Embryonic facial prominence (tissue), 1 donor: ENCODE data around the gene COPE.

Experiments used
- DNase-seq: peaks from one replicate; pipeline ENCODE4 v3.0.0-alpha.2; 2016; ENCODE audit errors: extremely low spot score

COPE gene

DNA sequence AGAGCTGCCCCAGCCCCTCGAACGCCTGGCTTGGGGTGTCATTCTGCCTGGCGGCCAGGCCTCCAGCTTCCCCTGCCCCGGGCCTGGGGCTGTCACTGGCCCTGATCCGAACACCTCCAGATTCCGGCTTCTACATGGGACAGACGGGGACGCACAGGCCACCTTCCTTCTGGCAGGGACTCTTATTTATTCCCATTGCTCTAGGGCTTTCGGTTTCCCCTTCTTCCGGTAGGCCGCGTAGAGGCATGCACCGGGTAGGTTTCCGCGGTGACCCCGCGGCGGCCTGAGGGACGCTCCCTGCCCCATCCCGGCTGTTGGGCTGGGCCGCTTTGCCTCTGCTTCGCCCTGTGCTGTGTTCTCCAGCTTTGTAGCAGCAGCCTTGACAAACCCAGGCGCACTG, 51.4 kb downstream of the COPE start:
- no peak for DNase-seq

DNA sequence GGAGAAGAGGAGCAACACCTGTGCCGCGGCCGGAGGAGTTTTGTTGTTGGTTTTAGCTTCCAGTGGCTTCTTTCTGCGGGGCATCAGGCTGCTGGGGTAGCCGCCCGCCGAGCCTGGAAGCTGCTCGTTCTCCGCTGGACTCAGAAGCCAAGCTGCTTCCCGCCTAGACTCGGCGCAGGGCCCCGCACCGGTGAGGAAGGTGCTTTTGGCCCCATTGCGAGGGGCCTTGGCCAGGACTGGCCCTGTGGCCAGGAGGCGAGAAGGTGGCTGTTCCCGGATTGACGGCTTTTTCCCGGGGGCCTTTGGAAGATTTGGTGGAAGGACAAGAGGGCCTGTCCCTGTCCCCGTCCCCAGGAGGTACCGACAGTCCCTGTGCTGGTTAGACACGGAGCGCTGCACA, 52.0 kb downstream of the COPE start:
- no peak for DNase-seq

DNA sequence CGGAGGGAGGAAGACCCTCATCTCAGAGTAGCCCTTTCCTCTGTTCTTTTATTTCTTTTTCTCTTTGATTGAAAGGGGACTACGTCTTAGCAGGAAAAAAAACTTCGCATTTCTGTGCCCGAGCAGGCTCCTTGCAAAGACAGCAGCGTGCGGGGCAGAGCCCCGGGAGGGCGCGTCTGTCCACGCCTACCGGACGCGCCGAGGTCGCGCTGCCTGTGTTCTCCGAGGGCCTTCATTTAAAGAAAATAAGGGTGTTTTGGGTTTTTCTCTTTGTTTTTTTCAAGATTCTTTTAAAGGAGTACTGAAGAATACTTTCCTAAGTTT, 52.4 kb downstream of the COPE start:
- no peak for DNase-seq

DNA sequence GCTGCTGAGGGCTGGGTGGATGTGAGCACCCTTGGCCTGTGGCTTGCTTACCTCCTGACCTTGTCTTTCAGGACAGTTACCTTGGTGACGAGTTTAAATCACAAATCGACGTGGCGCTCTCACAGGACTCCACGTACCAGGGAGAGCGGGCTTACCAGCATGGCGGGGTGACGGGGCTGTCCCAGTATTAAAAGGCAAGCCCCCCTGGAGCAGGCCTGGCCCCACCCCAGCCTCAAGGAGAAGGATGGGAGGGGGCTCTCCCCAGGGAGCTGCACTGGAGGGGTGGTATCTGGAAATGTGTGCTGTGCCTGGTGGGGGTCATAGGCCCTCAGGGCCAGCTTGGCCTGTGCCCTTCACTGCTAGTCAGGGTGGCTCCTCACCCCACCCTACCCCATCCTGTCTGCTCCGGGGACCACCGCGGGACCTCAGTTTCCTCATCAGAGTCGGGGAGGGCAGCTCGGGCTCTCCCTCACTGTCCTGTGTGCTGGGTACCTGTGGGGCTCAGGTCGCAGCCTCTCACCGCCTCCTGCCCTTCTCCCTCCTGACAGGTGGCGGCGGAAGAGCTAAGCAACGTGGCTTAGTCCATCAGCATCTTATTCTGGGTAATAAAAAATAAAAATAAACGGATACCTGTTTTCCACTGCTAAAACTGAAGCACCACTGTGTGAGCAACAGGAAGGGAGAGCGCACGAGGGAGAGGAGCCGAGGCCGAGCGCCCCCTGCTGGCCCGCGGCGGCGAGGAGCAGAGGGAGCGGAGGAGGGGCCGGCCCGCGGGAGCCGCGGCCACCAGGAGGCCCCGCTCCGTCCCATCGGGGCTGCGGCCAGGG, 53.0 kb downstream of the COPE start:
- DNase-seq: no peak

DNA sequence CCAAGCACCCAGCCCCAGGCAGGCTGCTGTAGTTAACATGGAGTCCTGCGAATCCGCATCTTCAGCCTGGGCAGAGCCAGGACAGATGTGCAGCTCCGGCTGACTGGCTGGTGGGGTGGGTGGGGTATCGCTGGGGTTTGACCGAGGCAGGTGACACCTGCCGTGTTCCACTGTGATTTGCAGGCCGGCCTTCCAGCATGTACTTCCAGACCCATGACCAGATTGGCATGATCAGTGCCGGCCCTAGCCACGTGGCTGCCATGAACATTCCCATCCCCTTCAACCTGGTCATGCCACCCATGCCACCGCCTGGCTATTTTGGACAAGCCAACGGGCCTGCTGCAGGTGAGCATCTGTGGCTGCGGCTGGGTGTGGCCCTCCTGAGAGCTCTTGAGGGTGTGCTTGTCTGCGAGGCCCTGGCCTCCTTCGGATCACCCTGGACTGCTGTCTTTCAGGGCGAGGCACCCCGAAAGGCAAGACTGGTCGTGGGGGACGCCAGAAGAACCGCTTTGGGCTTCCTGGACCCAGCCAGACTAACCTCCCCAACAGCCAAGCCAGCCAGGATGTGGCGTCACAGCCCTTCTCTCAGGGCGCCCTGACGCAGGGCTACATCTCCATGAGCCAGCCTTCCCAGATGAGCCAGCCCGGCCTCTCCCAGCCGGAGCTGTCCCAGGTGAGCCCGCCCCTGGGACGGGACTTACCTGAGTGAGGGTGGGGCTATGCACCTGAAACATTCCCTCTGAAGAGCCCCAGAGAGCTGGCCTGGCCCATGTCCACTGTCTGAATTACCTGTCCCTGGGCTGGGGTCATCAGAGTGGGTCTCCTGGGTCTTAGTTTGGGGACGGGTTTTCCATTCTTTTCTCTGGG, 53.8 kb downstream of the COPE start:
- DNase-seq: no peak

DNA sequence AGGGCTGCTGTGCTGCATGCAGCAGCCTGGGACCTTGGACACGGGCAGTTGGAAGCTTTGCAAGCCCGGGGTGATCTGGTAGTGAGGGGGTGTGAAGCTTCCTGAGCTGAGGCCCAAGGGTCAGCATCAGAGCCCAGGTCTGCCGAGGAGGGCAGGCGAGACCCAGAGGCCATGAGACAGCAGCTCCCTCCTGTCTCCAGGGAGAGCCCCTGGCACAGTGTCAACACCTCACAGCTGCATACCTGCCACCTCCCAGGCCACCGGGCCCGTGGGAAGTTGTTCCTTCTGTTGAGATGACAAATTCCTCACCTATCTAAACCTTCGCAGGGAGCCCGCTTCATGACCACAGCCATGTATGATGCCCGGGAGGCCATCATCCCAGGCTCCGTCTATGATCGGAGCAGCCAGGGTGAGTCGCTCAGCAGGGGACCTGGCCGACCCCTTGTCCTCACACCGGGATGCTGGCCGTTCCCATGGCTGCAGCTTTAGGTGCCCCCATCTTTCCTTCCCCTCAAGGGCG, 55.3 kb downstream of the COPE start:
- no peak for DNase-seq

DNA sequence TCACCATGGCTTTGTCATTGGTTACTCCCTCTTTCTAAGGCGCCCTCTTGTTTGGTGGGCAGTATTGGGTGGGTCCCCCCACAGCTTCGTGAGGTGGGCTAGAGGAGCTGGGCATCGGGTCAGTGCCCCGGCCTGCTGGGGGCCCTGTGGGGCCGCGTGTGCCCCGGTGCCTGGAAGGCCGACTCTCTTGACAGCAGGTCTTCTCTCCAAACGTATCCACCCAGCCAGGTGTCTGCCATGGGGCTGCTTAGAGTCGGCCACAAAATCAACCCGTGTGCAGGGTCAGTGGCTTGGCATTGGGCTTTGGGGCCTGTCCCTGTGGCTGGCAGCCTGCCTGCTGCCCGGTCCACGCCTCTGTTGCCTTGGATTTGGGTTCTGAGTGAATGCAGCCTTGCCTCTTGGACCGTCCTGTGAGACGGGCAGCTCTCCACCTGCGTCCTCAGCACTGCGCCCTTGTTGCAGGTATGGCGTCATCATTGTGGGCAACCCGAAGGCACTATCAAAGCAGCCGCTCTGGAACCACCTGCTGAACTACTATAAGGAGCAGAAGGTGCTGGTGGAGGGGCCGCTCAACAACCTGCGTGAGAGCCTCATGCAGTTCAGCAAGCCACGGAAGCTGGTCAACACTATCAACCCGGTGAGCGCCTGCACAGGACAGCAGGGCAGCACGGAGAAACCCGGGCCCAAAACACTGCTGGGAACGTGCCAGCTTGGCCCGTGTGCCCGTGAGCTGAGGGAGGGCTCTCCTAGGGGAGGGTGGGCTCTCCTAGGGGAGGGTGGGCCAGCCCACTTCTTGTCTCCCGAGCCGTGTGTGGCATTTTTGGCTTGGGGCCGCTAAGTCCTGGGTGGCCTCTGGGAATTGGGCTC, 56.0 kb downstream of the COPE start:
- DNase-seq: no peak

DNA sequence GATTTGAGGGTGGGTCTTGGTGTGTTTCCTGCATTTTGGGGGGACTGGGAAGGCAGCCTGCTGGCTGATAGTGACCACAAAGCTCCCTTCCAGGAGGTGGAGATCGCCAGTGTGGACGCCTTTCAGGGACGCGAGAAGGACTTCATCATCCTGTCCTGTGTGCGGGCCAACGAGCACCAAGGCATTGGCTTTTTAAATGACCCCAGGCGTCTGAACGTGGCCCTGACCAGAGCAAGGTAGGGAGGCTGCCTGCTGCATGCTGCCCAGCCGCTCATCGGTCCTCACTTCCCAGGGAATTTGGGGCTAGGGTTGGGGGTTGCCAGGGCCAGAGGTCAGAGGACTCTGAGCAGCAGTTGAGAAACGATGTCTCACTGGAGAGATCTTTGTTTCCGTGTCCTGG, 57.3 kb downstream of the COPE start:
- no peak for DNase-seq

DNA sequence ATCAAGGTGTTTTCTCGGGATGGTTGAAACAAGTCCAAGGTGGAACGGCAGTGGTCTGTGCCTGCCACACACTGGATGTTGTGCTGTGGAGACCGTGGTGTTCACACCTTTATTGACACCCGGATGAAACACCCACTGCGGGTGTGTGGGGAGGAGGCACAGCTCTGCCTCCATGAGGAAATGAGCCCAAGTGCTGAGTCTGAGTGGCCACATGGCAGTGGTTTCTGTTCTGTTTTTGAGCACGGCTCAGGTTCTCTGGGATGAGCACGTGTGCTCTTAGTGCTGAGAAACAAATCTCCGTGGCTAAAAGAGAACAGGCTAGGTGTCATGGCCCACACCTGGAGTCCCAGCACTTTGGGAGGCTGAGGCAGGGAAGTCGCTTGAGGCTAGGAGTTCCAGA, 58.0 kb downstream of the COPE start:
- no peak for DNase-seq

DNA sequence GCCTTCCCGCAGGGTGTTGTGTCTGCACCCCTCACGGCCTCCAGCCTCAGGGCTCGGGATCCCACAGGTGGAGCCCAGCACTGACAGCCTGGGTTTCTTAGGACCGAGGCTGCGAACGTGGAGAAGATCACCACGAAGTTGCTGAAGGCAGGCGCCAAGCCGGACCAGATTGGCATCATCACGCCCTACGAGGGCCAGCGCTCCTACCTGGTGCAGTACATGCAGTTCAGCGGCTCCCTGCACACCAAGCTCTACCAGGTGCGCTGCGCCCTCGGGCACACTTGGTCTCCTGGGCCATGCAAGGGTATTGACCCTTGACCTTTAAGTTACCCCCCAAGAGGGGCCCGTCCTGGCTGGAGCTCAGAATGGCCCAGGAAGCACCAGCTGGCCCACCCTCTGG, 58.5 kb downstream of the COPE start:
- no peak for DNase-seq

DNA sequence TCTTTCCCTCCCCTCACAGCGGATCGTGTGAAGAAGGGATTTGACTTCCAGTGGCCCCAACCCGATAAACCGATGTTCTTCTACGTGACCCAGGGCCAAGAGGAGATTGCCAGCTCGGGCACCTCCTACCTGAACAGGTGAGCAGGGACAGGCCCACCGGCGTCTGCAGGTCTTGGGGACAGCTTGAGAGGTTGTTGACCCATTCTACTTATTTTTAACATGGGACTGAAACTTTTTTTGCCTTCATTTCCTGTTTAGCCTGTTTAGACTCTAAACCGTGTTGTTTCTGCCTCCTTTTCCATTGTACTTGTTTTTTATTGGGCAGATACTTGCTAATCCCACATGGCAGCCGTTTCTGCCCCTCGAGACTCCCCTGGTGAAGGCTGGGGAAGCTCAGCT, 58.9 kb downstream of the COPE start:
- no peak for DNase-seq

DNA sequence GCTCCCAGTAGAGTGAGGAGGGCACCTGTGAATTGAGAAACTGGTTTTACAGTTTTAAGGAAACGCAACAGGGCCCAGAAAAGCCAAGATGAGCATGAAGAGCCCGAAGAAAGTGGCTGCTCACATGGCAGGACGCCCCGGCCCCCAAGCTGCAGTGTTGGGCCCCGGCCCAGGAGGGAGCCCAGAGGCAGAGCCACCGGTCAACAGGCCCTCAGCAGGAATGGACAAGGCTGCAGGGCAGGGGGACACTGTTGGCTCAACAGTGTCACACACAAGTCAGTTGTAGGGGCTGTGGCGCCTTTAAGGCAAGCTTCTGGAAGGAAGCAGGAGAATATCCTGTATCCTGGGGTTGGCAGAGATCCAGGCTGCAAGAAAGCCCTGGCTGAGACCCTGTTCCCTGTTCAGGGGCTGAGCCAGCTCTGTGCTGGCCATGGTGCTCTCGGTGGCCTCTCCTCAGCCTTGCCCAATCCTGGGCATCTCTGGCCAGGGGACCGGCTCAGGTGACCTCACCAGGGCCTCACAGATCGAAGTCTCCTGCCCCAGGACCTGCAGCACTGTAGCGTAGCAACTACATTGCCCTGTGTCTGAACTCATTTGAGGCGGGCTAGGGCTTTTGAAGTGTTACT, 59.4 kb downstream of the COPE start:
- no peak for DNase-seq

DNA sequence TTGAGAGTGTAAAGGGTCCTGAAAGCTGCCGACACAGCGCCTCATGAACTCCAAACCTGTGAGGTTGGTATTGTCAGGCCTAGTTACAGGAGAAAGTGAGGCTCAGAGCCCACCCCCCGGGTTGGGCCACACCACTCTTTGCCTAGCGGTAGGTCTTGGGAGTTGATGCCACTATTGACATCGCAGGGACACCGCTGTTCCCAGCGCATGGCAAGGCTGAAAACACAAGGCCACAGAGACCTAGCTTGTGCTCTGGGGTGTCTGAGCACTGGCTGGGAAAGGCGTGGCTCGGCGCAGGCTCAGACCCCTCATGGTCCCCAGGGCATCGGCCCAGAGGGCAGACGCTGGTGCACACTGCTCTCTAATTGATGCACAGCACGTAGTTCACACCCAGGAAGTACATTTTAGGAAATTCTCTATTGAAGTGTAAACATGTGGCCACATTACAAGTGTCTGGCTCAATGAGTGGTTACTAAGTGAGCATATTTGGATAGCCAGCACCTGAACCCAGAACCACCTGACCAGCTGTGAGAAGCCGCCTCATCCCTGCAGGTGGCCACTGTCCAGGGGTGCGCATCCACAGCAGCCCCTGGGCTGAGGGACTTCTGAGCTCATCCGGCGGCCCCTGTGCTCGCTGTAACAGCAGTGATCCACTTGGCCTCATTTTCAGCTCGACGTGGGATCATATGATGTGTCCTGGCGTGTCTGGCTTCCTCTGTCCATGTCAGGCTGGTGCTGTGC, 60.1 kb downstream of the COPE start:
- DNase-seq: no peak

DNA sequence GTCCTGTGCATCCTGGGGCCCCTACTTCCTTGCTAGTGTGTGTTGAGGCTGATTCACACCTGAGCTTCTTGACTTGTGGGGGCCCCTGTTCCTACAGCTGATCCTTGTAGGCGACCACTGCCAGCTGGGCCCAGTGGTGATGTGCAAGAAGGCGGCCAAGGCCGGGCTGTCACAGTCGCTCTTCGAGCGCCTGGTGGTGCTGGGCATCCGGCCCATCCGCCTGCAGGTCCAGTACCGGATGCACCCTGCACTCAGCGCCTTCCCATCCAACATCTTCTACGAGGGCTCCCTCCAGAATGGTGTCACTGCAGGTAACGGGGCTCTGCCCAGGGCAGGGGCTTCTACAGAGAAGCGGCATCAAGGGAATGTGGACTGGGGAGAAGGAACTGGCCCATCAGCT, 62.0 kb downstream of the COPE start:
- no peak for DNase-seq

DNA sequence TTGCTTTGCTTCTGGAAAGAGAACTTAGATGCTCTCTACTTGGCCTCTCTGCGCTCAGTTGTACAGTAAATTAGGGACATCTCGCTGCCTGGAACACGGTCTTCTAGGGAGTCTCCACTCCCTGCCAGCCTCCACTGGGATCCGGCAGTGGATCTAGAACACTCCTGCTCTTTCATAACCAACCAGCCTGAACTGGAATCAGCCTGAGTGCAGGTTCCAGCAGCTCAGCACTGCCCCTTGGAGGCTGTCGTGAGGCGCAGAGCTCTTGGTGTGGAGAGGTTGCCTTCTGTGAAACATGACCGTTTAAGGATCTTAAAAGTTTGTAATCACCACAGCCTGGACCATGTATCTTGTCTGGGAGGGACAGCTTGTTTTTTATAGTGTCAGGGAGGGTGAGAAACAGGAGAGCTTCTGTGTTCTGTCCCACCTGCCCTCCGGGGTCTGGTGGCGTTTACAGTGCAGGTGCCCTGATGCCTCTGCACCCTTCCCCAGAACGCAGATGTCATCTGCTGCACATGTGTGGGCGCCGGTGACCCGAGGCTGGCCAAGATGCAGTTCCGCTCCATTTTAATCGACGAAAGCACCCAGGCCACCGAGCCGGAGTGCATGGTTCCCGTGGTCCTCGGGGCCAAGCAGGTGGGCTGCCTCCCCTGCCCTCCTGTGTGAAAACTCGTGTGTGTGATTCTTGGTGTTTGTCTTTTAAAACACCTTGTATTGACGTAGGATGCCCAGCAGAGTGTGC, 62.6 kb downstream of the COPE start:
- DNase-seq: no peak

DNA sequence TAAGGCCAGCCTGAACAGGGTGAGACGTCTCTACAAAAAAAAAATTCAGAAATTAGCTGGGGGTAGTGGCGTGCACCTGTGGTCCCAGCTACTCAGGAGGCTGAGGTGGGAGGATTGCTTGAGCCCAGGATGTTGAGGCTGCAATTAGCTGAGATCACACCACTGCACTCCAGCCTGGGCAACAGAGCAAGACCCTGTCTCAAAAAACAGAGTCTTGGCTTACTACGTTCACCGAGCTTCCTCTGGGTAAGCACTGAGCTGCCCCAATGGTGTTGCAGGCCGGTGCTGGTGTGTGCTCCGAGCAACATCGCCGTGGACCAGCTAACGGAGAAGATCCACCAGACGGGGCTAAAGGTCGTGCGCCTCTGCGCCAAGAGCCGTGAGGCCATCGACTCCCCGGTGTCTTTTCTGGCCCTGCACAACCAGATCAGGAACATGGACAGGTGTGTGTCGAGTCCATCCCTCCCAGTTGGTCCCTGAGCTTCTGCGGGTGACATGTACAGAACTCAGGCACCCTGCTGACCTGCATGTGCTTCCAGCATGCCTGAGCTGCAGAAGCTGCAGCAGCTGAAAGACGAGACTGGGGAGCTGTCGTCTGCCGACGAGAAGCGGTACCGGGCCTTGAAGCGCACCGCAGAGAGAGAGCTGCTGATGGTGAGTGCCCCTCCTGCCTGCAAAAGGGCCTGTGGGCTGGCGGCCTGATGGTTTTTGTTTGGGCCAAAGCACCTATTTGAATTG, 63.4 kb downstream of the COPE start:
- no peak for DNase-seq

DNA sequence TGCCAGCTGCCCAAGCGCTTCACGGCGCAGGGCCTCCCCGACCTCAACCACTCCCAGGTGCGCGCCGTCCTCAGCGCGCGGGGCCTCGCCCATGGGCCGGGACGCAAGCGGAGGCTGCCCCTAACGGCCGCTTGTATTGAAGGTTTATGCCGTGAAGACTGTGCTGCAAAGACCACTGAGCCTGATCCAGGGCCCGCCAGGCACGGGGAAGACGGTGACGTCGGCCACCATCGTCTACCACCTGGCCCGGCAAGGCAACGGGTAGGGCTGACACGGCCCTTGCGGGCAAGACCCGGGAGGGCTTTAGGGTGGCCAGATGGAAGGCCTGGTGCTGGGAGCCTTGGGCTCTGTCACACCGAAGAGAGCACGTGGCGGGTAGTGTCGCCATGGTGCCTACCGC, 64.2 kb downstream of the COPE start:
- DNase-seq: no peak

DNA sequence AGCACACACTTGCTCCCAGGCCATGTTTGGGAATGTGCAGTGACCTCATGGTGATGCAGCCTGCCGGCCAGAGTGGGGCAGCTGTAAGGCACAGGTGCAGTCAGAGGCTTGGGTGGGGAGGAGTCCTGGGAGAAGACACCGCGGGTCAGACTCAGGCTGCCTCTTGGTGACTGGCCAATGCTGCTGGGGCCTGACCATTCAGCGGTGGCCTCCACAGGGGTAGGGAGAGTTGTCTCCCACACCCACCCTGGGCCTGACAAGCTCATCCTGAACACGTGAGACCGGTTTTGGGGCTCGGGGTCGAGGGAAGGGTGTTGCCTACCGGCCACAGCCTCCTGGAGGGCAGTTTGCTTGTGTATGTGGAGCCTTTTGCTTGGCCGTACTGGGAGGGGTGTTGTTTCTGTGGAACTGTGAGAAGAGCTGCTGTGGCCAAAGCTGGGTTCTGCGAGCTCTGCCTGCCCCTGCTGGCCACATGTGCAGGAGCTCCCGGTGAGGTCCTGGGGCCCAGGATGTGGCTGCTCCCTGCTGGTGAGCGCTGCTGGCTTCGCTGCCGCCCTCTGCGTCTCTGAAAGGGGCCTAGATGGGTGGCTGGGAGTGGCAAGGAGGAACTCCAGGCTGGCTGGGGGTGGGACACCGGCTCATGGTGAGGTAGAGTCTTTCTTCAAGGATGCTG, 65.3 kb downstream of the COPE start:
- DNase-seq: no peak

DNA sequence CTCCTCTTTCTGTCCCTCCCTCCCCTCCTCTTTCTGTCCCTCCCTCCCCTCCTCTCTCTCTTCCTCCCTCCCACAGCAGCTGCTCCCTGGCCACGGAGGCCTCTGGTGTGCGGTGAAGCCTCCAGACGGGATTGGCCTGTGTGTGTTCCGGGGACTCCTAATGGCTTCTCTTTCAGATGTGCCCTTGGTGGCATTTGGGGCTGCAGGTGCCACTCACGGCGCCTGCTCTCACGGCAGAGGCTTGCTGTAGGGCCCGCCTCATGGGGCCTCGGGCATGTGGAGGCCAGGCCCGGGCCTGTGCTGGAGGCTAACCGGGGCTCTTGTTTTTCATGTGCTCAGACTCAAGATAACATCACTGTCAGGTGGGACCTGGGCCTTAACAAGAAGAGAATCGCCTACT, 66.5 kb downstream of the COPE start:
- DNase-seq: no peak
